GM12873 (cell line): ENCODE measurements around the gene CCNL2.

ENCODE experiments used
- TF ChIP-seq, protein P1 (sequence below): IDR thresholded peaks from 2 replicates; pipeline ENCODE4 v1.5.1; 2012; ENCODE audit warnings: low read depth, mild to moderate bottlenecking, moderate library complexity, low read length, control low read depth; ENCODE audit not compliant: insufficient read depth; ENCODE audit errors: missing control alignments

CCNL2 gene

DNA sequence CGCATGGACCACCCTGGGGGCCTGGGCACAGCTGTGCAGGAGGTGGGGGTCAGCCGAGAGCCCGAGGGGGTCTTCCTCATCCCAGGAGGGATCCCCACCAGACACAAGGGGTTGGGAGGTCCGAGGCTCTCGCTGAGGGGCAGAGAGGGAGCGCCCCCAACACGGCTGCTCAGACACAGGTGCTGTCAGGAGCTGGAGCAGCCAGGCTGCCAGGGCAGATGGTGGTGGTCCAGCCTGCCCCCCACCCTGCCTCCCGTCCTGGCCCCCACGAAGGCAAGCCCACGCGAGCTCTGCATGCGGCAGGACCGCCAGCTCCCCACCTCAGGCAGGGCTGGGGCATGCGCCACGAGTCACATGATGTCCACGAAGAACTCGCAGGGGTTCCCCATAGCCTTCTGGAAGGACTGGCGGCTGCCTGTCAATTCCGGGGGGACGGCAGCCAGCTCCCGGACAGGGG, 63.3 kb downstream of the CCNL2 start:
- TF ChIP-seq, protein P1, sequence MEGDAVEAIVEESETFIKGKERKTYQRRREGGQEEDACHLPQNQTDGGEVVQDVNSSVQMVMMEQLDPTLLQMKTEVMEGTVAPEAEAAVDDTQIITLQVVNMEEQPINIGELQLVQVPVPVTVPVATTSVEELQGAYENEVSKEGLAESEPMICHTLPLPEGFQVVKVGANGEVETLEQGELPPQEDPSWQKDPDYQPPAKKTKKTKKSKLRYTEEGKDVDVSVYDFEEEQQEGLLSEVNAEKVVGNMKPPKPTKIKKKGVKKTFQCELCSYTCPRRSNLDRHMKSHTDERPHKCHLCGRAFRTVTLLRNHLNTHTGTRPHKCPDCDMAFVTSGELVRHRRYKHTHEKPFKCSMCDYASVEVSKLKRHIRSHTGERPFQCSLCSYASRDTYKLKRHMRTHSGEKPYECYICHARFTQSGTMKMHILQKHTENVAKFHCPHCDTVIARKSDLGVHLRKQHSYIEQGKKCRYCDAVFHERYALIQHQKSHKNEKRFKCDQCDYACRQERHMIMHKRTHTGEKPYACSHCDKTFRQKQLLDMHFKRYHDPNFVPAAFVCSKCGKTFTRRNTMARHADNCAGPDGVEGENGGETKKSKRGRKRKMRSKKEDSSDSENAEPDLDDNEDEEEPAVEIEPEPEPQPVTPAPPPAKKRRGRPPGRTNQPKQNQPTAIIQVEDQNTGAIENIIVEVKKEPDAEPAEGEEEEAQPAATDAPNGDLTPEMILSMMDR = no peak
